ENCODE data around the gene SUSD6.
A peak's percentile ranks its signal among the peaks of the same experiment; 100 is the strongest.

SUSD6 gene

GRCh38 chr14:69626132-69626500 is 14.7 kb downstream of the SUSD6 start:
- H2BK15ac ChIP-seq (replicated peaks; ENCODE audit: low read depth) = no peak overlapping the region
- no peak overlapping the region for H3K4me2 ChIP-seq (ENCODE audit: low read length)
- no peak overlapping the region for H3K56ac ChIP-seq (ENCODE audit: low read length)
- H3K36me3 ChIP-seq (ENCODE audit: control insufficient read depth, insufficient read depth, low read length) = no peaks in the 10 kb centered on the region
- H4K8ac ChIP-seq (ENCODE audit: low read depth, low read length) = no peak overlapping the region
- H3K79me1 ChIP-seq (ENCODE audit: low read length) = no peaks in the 10 kb centered on the region
- no peaks in the 10 kb centered on the region for H3K27me3 ChIP-seq (ENCODE audit: insufficient read depth, low read length, poor library complexity)
- no peaks in the 10 kb centered on the region for H3K79me2 ChIP-seq (ENCODE audit: control insufficient read depth, insufficient read depth, low read length)
- H2AK5ac ChIP-seq (ENCODE audit: low read length) = no peak overlapping the region
- no peak overlapping the region for H2BK120ac ChIP-seq (ENCODE audit: low read depth, low read length)
- DNase-seq = no peak
- H2BK5ac ChIP-seq (ENCODE audit: low read length) = no peak overlapping the region
- no peak overlapping the region for H3K27ac ChIP-seq (ENCODE audit: low read depth, low read length)
- no peaks in the 10 kb centered on the region for H3K4me1 ChIP-seq (ENCODE audit: control insufficient read depth, low read depth, low read length)
- no peak overlapping the region for H3K18ac ChIP-seq (ENCODE audit: low read length)
- no peak overlapping the region for H4K5ac ChIP-seq (ENCODE audit: low read length)
- H3K4me3 ChIP-seq (ENCODE audit: low read length) = no peak overlapping the region
- no peak overlapping the region for H3K4ac ChIP-seq (ENCODE audit: low read depth, low read length)
- no peak overlapping the region for H3K23ac ChIP-seq (ENCODE audit: low read length)
- H3K9ac ChIP-seq (ENCODE audit: low read length) = no peak overlapping the region
- no CpG with 5 or more reads among the region's 5 CpGs for WGBS (ENCODE audit: extremely low coverage, insufficient coverage, low lambda C conversion rate)

GRCh38 chr14:69629225-69630127 is 18.1 kb downstream of the SUSD6 start:
- Histone ChIP-seq H3K9ac (ENCODE audit: low read length) (no peak overlapping the region), H3K79me2 (ENCODE audit: control insufficient read depth, insufficient read depth, low read length) (no peaks in the 10 kb centered on the region), H4K8ac (ENCODE audit: low read depth, low read length) (no peak overlapping the region), H3K27me3 (ENCODE audit: insufficient read depth, low read length, poor library complexity) (no peaks in the 10 kb centered on the region), H3K4me2 (ENCODE audit: low read length) (no peak overlapping the region), H3K56ac (ENCODE audit: low read length) (no peak overlapping the region), H2BK5ac (ENCODE audit: low read length) (no peak overlapping the region), H2BK120ac (ENCODE audit: low read depth, low read length) (no peak overlapping the region), H3K4me1 (ENCODE audit: control insufficient read depth, low read depth, low read length) (peaks cover 7% of the 10 kb centered on the region), H3K4me3 (ENCODE audit: low read length) (no peak overlapping the region), H3K18ac (ENCODE audit: low read length) (no peak overlapping the region), H3K23ac (ENCODE audit: low read length) (no peak overlapping the region), H4K5ac (ENCODE audit: low read length) (no peak overlapping the region), H3K36me3 (ENCODE audit: control insufficient read depth, insufficient read depth, low read length) (no peaks in the 10 kb centered on the region), H2BK15ac (replicated peaks; ENCODE audit: low read depth) (no peak overlapping the region), H3K79me1 (ENCODE audit: low read length) (no peaks in the 10 kb centered on the region), H3K4ac (ENCODE audit: low read depth, low read length) (no peak overlapping the region), H3K27ac (ENCODE audit: low read depth, low read length) (no peak overlapping the region), H2AK5ac (ENCODE audit: low read length) (no peak overlapping the region)
- DNase-seq = no peak
- no CpG with 5 or more reads among the region's 9 CpGs for WGBS (ENCODE audit: extremely low coverage, insufficient coverage, low lambda C conversion rate)

DNA sequence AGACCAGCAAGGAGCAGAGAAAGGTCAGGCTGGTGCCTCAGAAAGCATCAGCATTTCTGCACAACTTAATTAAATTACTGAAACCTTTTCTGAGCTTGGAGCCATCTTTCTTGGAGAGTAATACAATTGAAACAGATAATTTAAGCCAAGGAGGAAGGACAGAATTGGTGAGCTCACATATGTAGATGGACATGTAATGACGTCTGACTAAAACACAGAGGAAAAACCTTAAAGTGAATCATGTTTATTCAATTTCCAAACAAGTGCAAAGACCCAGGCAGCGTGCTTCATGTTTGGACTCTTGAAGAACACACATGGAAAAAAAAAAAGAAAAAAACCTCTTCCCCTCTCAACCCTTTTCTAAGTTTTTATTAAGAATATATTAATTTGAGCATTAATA is 19.0 kb downstream of the SUSD6 start:
- Histone ChIP-seq H3K4ac (ENCODE audit: low read depth, low read length) (no peak overlapping the region), H4K5ac (ENCODE audit: low read length) (no peak overlapping the region)

DNA sequence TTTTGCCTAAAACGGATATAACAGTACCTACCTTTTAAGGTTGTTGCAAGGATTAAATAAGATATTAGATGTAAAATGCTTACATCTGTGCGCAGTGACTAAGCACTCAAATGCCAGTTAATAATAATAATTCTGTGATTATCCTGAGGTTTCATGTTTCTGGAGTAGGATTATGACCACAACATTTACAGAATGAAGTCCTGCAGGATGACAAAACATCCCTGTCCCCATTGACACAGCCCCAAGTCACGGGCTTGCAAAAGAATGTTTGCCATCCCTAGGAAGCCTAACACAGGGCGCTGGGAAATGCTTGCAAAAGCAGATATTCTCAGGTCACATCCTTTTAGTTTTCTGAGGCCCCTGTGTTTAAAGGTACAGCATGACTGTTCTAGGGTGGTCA is 20.1 kb downstream of the SUSD6 start:
- Histone ChIP-seq H4K8ac (ENCODE audit: low read depth, low read length) (no peak overlapping the region), H2AK5ac (ENCODE audit: low read length) (no peak overlapping the region), H3K4ac (ENCODE audit: low read depth, low read length) (no peak overlapping the region), H2BK5ac (ENCODE audit: low read length) (no peak overlapping the region), H3K18ac (ENCODE audit: low read length) (no peak overlapping the region), H3K9ac (ENCODE audit: low read length) (no peak overlapping the region), H3K23ac (ENCODE audit: low read length) (no peak overlapping the region), H3K56ac (ENCODE audit: low read length) (no peak overlapping the region), H3K79me2 (ENCODE audit: control insufficient read depth, insufficient read depth, low read length) (no peaks in the 10 kb centered on the region), H3K4me1 (ENCODE audit: control insufficient read depth, low read depth, low read length) (peaks cover 10% of the 10 kb centered on the region), H2BK15ac (replicated peaks; ENCODE audit: low read depth) (no peak overlapping the region), H3K4me3 (ENCODE audit: low read length) (no peak overlapping the region), H3K4me2 (ENCODE audit: low read length) (no peak overlapping the region), H3K36me3 (ENCODE audit: control insufficient read depth, insufficient read depth, low read length) (no peaks in the 10 kb centered on the region), H2BK120ac (ENCODE audit: low read depth, low read length) (no peak overlapping the region), H3K79me1 (ENCODE audit: low read length) (no peaks in the 10 kb centered on the region), H3K27me3 (ENCODE audit: insufficient read depth, low read length, poor library complexity) (no peaks in the 10 kb centered on the region), H3K27ac (ENCODE audit: low read depth, low read length) (no peak overlapping the region), H4K5ac (ENCODE audit: low read length) (no peak overlapping the region)
- DNase-seq = no peak
- WGBS (ENCODE audit: extremely low coverage, insufficient coverage, low lambda C conversion rate) = no CpG with 5 or more reads among the region's 4 CpGs

More for the DNA sequence above, 19.0 kb downstream of the SUSD6 start:
- H2BK120ac ChIP-seq (ENCODE audit: low read depth, low read length) = no peak overlapping the region
- no peak overlapping the region for H3K56ac ChIP-seq (ENCODE audit: low read length)
- peak overlapping the region; percentile 33 for H3K23ac ChIP-seq (ENCODE audit: low read length)
- no CpG with 5 or more reads among the region's 2 CpGs for WGBS (ENCODE audit: extremely low coverage, insufficient coverage, low lambda C conversion rate)
- no peak overlapping the region for H2BK15ac ChIP-seq (replicated peaks; ENCODE audit: low read depth)
- H3K27me3 ChIP-seq (ENCODE audit: insufficient read depth, low read length, poor library complexity) = no peaks in the 10 kb centered on the region
- H3K4me1 ChIP-seq (ENCODE audit: control insufficient read depth, low read depth, low read length) = peaks cover 7% of the 10 kb centered on the region
- no peak overlapping the region for H3K4me2 ChIP-seq (ENCODE audit: low read length)
- H2BK5ac ChIP-seq (ENCODE audit: low read length) = no peak overlapping the region
- no peak overlapping the region for H3K27ac ChIP-seq (ENCODE audit: low read depth, low read length)
- no peaks in the 10 kb centered on the region for H3K79me2 ChIP-seq (ENCODE audit: control insufficient read depth, insufficient read depth, low read length)
- no peaks in the 10 kb centered on the region for H3K36me3 ChIP-seq (ENCODE audit: control insufficient read depth, insufficient read depth, low read length)
- H3K18ac ChIP-seq (ENCODE audit: low read length) = no peak overlapping the region
- no peaks in the 10 kb centered on the region for H3K79me1 ChIP-seq (ENCODE audit: low read length)
- H3K9ac ChIP-seq (ENCODE audit: low read length) = no peak overlapping the region
- H2AK5ac ChIP-seq (ENCODE audit: low read length) = no peak overlapping the region
- H4K8ac ChIP-seq (ENCODE audit: low read depth, low read length) = no peak overlapping the region
- DNase-seq = no peak
- H3K4me3 ChIP-seq (ENCODE audit: low read length) = no peak overlapping the region

GRCh38 chr14:69632164-69632563 is 20.8 kb downstream of the SUSD6 start:
- H3K27ac ChIP-seq (ENCODE audit: low read depth, low read length) = no peak overlapping the region
- H2AK5ac ChIP-seq (ENCODE audit: low read length) = no peak overlapping the region
- H2BK5ac ChIP-seq (ENCODE audit: low read length) = no peak overlapping the region
- no peak overlapping the region for H2BK15ac ChIP-seq (replicated peaks; ENCODE audit: low read depth)
- H3K79me1 ChIP-seq (ENCODE audit: low read length) = no peaks in the 10 kb centered on the region
- no peak overlapping the region for H3K4me2 ChIP-seq (ENCODE audit: low read length)
- peaks cover 10% of the 10 kb centered on the region for H3K4me1 ChIP-seq (ENCODE audit: control insufficient read depth, low read depth, low read length)
- H3K27me3 ChIP-seq (ENCODE audit: insufficient read depth, low read length, poor library complexity) = no peaks in the 10 kb centered on the region
- H3K79me2 ChIP-seq (ENCODE audit: control insufficient read depth, insufficient read depth, low read length) = no peaks in the 10 kb centered on the region
- WGBS (ENCODE audit: extremely low coverage, insufficient coverage, low lambda C conversion rate) = no CpG with 5 or more reads among the region's 4 CpGs
- no peak overlapping the region for H3K56ac ChIP-seq (ENCODE audit: low read length)
- H3K23ac ChIP-seq (ENCODE audit: low read length) = no peak overlapping the region
- no peak overlapping the region for H3K18ac ChIP-seq (ENCODE audit: low read length)
- H4K8ac ChIP-seq (ENCODE audit: low read depth, low read length) = no peak overlapping the region
- DNase-seq = peak; percentile 38
- H4K5ac ChIP-seq (ENCODE audit: low read length) = no peak overlapping the region
- H3K36me3 ChIP-seq (ENCODE audit: control insufficient read depth, insufficient read depth, low read length) = no peaks in the 10 kb centered on the region
- no peak overlapping the region for H3K4me3 ChIP-seq (ENCODE audit: low read length)
- no peak overlapping the region for H3K9ac ChIP-seq (ENCODE audit: low read length)
- H2BK120ac ChIP-seq (ENCODE audit: low read depth, low read length) = no peak overlapping the region
- no peak overlapping the region for H3K4ac ChIP-seq (ENCODE audit: low read depth, low read length)

Data from mesendoderm (in vitro differentiated cells).